ENCODE measurements around the gene PTOV1. TPM values are rescaled to one million over a fixed set of nuclear protein-coding genes. Genes with fewer than 3 reads are reported as not detected.
A peak's percentile ranks its signal among the peaks of the same experiment; 100 is the strongest.

PTOV1 gene
- total and polyA plus RNA-seq, 2 of the 13 experiments (the other 11 are each of a cell fraction or from before 2014, with no cell fraction given), result 63.5 to 68.5 TPM

- TF ChIP-seq ZGPAT (CRISPR knock-in tag; IDR thresholded peaks at IDR 0.05) (peak; percentile 78; the same call in 1 of the 2 replicates), GZF1 (CRISPR knock-in tag; IDR thresholded peaks at IDR 0.05) (0 out of 2 replicates have a peak, but pooled peaks have one; percentile 21), ZFX (CRISPR knock-in tag; IDR thresholded peaks at IDR 0.05; ENCODE audit: low read depth) (peak; percentile 95), NFKBIZ (CRISPR knock-in tag; IDR thresholded peaks at IDR 0.05) (no peak), SRF (IDR thresholded peaks at IDR 0.05; ENCODE audit: low read depth, low read length) (peak; percentile 12; the same call in 1 of the 2 replicates), SP2 (CRISPR knock-in tag; IDR thresholded peaks at IDR 0.05) (peak; percentile 61; the same call in 1 of the 2 replicates), ZBTB40 (IDR thresholded peaks at IDR 0.05) (no peak; the same call in 1 of the 2 replicates), ZBTB40 (CRISPR knock-in tag; IDR thresholded peaks at IDR 0.05) (peak; percentile 63; the same call in 1 of the 2 replicates), SP1 (IDR thresholded peaks at IDR 0.05) (no peak), SP1 (CRISPR knock-in tag; IDR thresholded peaks at IDR 0.05) (peak; percentile 98), ZNF749 (CRISPR knock-in tag; IDR thresholded peaks at IDR 0.05; ENCODE audit: borderline replicate concordance) (no peak)
- TF ChIP-seq, protein P1, sequence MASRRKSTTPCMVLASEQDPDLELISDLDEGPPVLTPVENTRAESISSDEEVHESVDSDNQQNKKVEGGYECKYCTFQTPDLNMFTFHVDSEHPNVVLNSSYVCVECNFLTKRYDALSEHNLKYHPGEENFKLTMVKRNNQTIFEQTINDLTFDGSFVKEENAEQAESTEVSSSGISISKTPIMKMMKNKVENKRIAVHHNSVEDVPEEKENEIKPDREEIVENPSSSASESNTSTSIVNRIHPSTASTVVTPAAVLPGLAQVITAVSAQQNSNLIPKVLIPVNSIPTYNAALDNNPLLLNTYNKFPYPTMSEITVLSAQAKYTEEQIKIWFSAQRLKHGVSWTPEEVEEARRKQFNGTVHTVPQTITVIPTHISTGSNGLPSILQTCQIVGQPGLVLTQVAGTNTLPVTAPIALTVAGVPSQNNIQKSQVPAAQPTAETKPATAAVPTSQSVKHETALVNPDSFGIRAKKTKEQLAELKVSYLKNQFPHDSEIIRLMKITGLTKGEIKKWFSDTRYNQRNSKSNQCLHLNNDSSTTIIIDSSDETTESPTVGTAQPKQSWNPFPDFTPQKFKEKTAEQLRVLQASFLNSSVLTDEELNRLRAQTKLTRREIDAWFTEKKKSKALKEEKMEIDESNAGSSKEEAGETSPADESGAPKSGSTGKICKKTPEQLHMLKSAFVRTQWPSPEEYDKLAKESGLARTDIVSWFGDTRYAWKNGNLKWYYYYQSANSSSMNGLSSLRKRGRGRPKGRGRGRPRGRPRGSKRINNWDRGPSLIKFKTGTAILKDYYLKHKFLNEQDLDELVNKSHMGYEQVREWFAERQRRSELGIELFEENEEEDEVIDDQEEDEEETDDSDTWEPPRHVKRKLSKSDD (CRISPR knock-in tag; IDR thresholded peaks at IDR 0.05; ENCODE audit: low read depth), result peak; percentile 99
- TF ChIP-seq, protein P2, sequence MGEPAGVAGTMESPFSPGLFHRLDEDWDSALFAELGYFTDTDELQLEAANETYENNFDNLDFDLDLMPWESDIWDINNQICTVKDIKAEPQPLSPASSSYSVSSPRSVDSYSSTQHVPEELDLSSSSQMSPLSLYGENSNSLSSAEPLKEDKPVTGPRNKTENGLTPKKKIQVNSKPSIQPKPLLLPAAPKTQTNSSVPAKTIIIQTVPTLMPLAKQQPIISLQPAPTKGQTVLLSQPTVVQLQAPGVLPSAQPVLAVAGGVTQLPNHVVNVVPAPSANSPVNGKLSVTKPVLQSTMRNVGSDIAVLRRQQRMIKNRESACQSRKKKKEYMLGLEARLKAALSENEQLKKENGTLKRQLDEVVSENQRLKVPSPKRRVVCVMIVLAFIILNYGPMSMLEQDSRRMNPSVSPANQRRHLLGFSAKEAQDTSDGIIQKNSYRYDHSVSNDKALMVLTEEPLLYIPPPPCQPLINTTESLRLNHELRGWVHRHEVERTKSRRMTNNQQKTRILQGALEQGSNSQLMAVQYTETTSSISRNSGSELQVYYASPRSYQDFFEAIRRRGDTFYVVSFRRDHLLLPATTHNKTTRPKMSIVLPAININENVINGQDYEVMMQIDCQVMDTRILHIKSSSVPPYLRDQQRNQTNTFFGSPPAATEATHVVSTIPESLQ (CRISPR knock-in tag; conservative IDR thresholded peaks at IDR 0.05), result peak; percentile 26; the same call in 1 of the 2 replicates
These were observed 26.3 kb downstream of the PTOV1 start, which contains the start of the genes AKT1S1 and TBC1D17 (continued) for GRCh38 chr19:49877020-49877878.

Data from HepG2 (cell line).